GM19240 (cell line): ENCODE results near the gene TNFAIP3.
"Not testable (repeated sequence)": the region's sequence is repeated elsewhere in the genome, so short reads cannot be mapped to it uniquely, and the experiment has no call there.

Experiments used
- DNase-seq: peaks from one replicate; pipeline ENCODE4 v3.0.0; 2011; ENCODE audit warnings: low spot score; ENCODE audit not compliant: insufficient read length

Gene TNFAIP3

GRCh38 chr6:137844773-137845172 lies 22.3 kb upstream of the TNFAIP3 start:
- not testable (repeated sequence) for DNase-seq

GRCh38 chr6:137845460-137845859 lies 21.6 kb upstream of the TNFAIP3 start:
- DNase-seq: no peak

DNA sequence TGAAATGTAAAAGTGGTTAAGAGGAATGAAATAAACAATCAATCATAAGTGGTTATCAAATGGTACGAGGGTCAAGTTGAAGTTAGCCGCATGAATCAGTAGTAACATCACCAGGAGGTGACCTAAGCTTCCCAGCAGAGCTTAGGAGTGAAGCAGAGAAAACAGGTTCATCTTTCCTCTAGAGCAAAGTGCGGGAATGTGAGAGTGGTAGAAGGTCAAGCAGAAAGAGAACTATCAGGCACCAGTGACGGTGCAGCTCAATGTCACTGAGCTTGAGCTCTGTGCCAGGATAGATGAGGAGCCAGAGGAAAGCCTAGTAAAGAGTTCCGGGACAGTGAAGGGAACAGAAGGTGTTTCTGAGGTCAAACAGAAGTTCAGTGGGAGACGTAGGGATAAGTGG lies 20.8 kb upstream of the TNFAIP3 start:
- no peak for DNase-seq

GRCh38 chr6:137846772-137847313 lies 20.2 kb upstream of the TNFAIP3 start:
- DNase-seq: no peak

DNA sequence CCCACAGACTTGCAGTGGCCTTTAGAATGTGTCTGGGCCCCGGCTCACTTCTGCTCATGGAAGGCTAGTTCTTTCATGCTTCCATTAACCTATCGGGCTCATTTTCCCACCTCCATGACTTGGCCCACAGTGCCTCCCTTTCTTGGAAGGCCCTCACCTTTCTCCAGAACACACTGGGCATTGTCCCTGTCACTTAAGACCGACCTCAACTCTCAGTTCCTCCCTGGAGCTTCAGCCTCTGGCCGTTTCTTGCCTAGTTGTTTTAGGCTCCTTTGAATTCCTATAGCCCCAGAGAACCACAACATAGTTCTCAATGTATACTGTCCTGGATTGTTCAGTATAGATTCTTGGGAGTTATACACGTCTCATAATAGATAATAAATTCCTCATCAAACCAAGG lies 19.3 kb upstream of the TNFAIP3 start:
- no peak for DNase-seq

- DNase-seq: no peak
These were observed 18.4 kb upstream of the TNFAIP3 start for GRCh38 chr6:137848672-137849071.

- DNase-seq: no peak
These were observed 17.7 kb upstream of the TNFAIP3 start for GRCh38 chr6:137849181-137849980.

DNA sequence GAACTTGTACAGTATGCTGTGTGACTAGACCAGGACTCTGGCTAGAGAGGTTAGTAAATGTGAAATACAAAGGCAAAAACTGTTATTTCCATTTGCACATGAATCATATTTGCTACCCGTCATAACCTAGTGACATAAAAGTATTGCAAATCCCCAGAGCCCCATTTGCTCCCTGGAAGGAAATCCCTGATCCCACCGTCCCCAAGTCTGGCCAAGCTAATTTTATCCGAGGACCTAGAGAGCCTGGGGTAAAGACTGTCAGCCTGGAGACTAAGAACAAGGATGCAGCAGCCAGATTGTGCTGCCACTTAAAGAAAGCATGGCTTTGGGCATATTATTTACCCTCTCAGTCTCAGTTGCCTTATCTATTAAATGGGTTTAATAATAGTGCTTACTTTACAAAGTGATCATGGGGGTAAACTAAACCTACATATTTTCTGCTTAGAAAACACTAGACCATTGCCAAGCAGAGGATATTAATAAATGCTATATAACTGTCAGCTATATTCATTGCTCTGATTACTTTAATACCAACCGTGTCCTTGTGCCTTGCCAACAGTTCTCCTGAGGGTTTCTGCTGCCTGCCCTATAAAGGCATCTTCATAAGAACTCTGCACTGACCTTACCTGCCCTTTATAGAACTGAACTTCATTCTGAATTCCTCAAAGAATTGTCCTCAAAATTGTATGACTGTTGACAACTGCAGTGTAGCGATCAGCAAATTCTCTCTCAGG lies 16.9 kb upstream of the TNFAIP3 start:
- DNase-seq: no peak

DNA sequence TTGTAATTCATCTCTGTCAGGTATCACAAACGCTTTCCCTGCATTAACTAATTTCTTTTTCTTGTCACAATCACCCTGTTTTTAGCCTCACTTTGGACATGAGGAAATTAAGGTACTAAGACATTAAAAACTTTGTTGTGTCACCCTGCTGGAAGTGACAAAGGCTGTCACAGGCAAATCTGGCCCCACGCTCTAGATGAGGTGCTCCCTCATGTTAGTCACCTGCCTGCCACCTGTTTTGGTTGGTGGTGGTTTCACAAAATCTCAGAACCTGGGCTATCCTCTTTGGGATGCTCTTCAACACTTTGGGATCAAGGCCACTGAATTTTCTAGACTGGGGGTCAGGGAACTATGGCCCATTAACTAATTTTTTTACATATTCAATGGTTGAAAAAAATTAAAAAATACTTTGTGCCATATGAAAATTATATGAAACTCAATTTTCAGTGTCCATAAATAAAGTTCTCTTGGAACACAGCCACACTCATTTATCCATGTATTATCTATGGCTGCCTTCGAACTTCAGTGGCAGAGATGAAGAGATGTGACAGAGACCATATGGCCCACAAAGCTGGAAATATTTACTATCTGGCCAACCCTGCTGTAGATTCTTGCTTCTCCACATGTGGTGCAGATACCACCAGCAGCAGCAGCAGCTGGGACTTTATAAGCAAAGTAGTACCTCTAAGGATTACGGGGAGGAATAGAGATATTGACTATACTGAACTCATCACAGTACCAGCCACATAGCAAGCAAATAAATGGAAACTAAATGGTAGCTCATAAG lies 16.1 kb upstream of the TNFAIP3 start:
- DNase-seq: no peak

GRCh38 chr6:137851669-137852068 lies 15.4 kb upstream of the TNFAIP3 start:
- DNase-seq: no peak

- no peak for DNase-seq
These were observed 14.7 kb upstream of the TNFAIP3 start for GRCh38 chr6:137852346-137852745.

GRCh38 chr6:137852811-137853210 lies 14.2 kb upstream of the TNFAIP3 start:
- no peak for DNase-seq

DNA sequence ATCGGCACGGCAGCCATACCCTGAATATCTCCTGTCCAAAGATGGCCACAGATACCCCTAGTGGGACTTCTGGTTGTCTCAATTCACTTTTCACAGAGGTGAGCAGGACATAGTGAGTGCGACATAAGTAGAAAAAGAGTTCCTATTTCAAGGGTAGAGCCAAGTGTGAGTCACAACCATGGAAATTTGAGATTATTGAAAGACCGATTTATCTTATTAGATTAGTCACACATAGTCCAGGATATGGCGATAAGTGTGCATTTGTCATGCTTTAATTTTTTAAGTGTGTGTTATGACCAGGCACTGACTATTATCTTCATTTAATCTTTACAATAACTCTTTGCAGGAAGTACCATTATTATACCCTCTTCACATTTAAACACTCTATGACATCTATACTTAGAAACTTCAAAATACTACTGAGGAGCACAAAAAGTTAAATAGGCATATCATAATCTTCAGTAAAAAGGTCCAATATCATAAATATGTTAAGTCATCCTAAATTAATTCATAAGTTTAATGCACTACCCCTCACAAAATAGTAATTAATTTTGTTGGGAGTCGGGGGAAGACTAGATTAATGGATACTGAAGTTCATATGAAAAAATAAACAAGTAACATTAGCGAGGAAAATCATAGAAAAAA lies 13.4 kb upstream of the TNFAIP3 start:
- DNase-seq: no peak

DNA sequence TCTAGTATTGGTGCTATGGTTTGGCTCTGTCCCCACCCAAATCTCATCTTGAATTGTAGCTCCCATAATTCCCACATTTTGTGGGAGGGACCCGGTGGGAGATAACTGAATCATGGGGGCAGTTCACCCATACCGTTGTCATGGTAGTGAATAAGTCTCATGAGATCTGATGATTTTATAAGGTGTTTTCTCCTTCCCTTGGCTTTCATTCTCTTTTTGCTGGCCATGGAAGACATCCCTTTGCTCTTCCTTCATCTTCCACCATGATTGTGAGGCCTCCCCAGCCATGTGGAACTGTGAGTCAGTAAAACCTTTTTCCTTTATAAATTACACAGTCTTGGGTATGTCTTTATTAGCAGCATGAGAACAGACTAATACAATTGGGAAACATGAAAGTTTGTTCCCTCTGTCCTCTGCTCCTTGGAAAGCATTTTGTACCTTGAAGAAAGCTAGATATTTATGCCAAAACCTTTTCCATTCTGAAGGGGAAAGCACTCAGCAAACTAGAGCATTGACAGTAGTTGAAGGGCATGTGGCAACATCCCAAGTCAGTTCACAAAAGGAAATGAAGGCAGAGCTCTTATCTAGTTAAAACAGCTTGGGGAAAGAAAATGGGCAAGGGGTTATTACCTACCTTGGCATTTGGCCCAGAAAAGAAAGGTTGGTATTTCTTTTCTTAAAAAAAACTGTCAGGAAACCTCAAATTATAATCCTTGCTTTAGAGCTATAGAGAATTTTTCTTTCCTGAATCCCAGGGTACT lies 10.7 kb upstream of the TNFAIP3 start:
- DNase-seq: no peak

DNA sequence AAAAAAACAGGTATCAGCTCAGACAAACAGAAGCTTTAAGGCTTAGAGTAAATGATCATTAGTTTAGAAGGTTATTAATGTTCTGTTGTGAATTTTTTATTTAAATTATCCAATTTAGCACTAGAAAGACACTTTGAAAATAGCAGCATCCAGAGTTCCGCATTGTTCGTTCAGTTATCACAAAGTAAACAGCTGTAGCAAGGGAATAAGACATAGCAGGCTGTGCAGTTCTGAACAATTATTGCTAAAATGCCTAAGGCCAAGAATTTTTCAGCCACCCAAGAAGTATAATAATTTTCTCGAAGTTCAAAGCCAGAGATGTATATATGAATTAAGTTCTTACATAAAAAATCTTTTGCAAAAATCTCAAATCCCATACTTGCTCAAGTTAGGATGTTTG lies 8.0 kb upstream of the TNFAIP3 start:
- no peak for DNase-seq

DNA sequence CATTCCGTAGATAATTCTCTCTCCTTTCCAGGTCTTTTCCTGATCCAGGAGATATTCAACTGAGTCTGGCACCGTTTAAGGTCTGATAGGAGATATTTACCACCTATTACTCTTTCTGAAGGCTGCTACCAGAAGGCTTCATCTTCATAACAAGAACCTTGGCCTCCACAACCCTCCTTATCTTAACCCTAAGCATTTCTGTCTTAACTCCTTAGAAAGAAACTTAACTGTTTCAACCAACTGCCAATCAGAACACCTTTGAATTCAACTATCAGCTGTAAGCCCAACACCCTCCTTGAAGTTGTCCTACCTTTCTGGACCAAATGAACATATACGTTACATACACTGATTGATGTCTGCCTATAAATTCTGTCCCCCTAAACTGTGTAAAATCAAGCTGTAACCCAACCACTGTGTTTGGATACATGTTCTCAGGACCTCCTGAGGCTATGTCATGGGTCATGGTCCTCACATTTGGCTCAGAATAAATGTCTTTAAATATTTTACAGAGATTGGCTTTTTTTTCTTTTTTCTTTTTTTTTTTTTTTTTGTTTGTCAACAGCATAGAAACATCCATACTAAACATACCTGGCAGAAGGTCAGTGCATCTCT lies 6.6 kb upstream of the TNFAIP3 start:
- no peak for DNase-seq

DNA sequence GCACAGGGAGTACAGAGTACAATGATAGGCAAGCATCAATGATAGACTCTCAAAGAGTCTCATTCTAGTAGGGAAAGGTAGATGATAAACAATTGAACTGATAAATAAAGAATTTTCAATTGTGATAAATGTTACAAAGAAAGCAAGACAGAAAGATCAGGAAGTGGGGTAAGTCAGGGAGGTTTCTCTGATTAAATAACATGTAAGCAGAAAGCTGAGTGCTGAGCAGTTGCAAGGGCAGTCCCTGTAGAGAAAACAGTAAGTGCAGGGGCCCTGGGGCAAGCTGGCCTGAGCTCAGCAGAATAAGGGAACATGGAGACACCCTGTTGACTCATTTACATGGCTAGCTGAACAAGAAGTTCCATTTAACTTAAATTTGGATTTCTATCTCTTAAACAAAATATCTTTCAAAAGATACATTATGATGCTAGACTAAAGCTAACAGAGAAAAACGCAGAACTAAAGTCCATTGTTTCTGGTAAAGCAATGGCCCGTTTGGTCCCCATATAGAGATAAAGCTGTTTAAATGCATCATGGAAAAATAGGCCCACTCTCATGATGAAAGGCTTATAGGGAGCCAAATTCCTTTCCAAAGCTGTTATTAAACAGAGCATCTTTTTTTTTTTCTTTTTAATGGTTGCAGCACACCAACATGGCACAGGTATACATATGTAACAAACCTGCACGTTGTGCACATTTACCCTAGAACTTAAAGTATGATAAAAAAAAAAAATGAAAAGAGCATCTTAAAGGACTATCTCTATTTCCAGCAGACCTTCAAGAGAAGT lies 5.3 kb upstream of the TNFAIP3 start:
- no peak for DNase-seq

DNA sequence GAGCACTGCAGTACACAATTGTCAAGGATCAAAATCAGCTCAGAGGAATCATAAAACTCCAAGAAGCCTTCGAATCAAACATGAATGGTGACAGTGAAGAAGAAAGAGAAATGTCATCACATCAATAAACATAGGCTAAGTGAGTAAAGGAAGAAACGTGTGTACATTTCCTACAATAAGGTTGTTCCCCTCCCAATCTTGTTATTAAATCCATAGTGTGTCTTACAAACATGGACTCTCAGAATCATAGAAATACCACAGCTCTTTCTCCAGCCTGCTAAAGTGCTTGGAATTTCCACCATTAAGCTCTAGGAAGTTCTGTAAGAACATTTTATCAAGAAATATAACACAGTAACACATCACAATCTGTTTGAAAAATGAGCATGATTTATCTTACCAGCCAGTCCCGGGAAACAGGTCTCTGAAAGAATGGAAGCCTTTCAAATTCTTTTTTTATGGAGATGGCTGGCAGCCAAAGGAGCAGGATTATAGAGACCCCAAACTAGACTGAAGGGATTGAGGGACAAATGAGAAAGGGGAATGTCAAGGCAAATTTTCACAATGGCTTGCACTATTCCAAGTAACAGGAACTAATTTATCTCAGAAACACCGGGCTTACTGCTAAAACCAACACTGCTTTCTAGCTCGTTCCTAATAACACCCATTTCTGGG lies 4.5 kb upstream of the TNFAIP3 start:
- DNase-seq: no peak
